HFFc6 (cell line): ENCODE data around the gene CLIC5. TPM values are rescaled to one million over a fixed set of nuclear protein-coding genes. Genes with fewer than 3 reads are reported as not detected.

Source experiments
- DNase-seq: peaks from one replicate; pipeline ENCODE4 v3.0.0-alpha.2; 2018
- H3K27ac Mint-ChIP-seq: 2 replicates; pipeline ENCODE4 v1.8.0; 2020; ENCODE audit warnings: mild to moderate bottlenecking, mixed read lengths
- H3K27me3 Mint-ChIP-seq: 2 replicates; pipeline ENCODE4 v1.8.0; 2021; ENCODE audit warnings: mild to moderate bottlenecking, moderate library complexity, mixed read lengths; ENCODE audit not compliant: insufficient read depth
- H3K36me3 Mint-ChIP-seq: 2 replicates; pipeline ENCODE4 v1.8.0; 2021; ENCODE audit warnings: low read depth, mixed read lengths
- H3K4me1 Mint-ChIP-seq: 2 replicates; pipeline ENCODE4 v1.8.0; 2020; ENCODE audit warnings: low read depth, mixed read lengths
- H3K4me3 Mint-ChIP-seq: 2 replicates; pipeline ENCODE4 v1.8.0; 2020; ENCODE audit warnings: mild to moderate bottlenecking, moderate library complexity, mixed read lengths
- H3K9me3 Mint-ChIP-seq: 2 replicates; pipeline ENCODE4 v1.8.0; 2020; ENCODE audit warnings: mild to moderate bottlenecking, mixed read lengths
- total RNA-seq, 6 experiments: library from RNA; stranded (reverse); fragmentation: NEBNext Ultra II Directional; extraction: Animal tissue kit (Norgen Biotek cat#: 25700); gene quantifications; 2 replicates in 1 of 6; 3 replicates in 5 of 6; pipeline ENCODE4 v1.2.3, GENCODE V29; 2021
- TF ChIP-seq, protein P1 (sequence below): fragments of 200-600 bp; sonication (generic); IDR thresholded peaks from 2 replicates; pipeline ENCODE4 v1.5.0; 2021; ENCODE audit warnings: antibody characterized with exemption, mild to moderate bottlenecking

CLIC5 gene
- total RNA-seq, 6 experiments from 2014 or later = not detected

DNA sequence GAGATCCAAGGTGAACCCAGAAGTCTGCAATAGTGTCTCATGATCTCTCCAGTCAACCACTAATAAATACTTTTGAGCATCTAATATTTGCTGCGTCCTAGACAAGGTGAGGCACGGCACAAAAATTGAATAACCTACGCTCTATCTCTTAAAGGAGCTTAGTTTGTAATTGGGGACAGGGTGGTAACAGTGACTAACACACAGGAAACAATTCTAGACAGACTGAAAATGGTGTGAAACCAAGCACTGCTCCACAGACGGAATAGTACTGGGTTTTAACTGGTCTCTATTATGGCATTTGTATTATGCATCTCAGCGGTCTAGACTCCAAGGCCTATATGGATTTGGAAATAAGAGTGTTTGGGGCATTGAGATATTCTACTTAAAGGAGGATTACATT lies 120.1 kb downstream of the CLIC5 start:
- Mint-ChIP-seq H3K9me3 (no peaks in the 10 kb centered on the region), H3K27me3 (peaks cover 13% of the 10 kb centered on the region), H3K4me1 (peaks cover 12% of the 10 kb centered on the region; the same call in 1 of the 2 replicates), H3K36me3 (no peaks in the 10 kb centered on the region), H3K27ac (no peak overlapping the region), H3K4me3 (no peak overlapping the region)
- DNase-seq = no peak
- TF ChIP-seq, protein P1, sequence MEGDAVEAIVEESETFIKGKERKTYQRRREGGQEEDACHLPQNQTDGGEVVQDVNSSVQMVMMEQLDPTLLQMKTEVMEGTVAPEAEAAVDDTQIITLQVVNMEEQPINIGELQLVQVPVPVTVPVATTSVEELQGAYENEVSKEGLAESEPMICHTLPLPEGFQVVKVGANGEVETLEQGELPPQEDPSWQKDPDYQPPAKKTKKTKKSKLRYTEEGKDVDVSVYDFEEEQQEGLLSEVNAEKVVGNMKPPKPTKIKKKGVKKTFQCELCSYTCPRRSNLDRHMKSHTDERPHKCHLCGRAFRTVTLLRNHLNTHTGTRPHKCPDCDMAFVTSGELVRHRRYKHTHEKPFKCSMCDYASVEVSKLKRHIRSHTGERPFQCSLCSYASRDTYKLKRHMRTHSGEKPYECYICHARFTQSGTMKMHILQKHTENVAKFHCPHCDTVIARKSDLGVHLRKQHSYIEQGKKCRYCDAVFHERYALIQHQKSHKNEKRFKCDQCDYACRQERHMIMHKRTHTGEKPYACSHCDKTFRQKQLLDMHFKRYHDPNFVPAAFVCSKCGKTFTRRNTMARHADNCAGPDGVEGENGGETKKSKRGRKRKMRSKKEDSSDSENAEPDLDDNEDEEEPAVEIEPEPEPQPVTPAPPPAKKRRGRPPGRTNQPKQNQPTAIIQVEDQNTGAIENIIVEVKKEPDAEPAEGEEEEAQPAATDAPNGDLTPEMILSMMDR = no peak

DNA sequence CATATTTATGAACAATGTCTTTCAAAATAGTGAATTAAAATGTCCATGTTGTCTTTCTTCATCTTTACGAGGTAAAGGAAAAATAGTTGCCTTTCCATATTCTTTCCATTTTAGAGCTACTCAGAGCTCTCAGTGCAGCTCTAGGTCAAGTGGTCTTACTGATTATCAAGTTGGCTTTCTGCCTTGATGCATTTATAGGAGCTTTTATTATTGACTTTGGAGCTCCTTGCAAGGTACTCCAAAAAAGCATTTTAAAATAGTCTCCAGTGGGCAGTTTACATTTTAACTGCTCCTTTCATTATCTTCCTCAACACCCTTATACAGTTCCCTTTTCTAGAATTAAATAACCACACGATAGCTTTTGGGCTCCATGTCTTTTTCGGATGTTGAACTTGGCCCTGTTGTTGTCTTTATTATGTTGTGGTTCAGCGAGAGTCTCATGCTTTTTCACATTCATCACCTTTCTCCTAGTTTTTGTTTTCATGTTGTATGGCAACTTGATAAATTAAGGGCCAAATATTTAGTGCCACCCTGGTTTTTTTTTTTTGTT lies 122.9 kb downstream of the CLIC5 start:
- peaks cover 6% of the 10 kb centered on the region for H3K27me3 Mint-ChIP-seq
- no peak overlapping the region for H3K4me3 Mint-ChIP-seq
- H3K36me3 Mint-ChIP-seq = no peaks in the 10 kb centered on the region
- DNase-seq = no peak
- peaks cover 11% of the 10 kb centered on the region; the same call in 1 of the 2 replicates for H3K4me1 Mint-ChIP-seq
- TF ChIP-seq, protein P1 = no peak
- no peaks in the 10 kb centered on the region for H3K9me3 Mint-ChIP-seq
- no peak overlapping the region for H3K27ac Mint-ChIP-seq

DNA sequence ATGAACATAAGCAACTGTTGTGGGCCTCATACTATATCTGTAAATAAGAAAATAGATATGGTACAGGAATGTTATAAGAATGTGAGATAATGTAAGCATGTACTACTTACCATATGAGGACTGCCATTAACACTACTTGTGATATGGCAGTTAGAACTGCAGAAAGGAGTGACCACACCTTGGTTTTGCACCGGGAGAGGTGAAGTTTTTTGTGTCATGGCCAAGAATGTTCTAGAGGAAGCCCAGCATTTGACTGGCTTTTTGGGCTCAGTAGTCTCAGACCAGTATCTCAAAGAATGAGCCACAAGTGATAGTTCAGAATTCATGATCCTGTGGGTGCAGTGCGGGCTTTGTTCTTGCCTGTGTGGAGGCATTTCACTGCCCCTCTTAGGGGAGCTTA lies 123.5 kb downstream of the CLIC5 start:
- Mint-ChIP-seq H3K9me3 (no peaks in the 10 kb centered on the region), H3K36me3 (no peaks in the 10 kb centered on the region), H3K4me3 (no peak overlapping the region), H3K4me1 (peaks cover 9% of the 10 kb centered on the region; the same call in 1 of the 2 replicates), H3K27ac (no peak overlapping the region), H3K27me3 (peaks cover 9% of the 10 kb centered on the region)
- DNase-seq = no peak
- TF ChIP-seq, protein P1 = no peak

DNA sequence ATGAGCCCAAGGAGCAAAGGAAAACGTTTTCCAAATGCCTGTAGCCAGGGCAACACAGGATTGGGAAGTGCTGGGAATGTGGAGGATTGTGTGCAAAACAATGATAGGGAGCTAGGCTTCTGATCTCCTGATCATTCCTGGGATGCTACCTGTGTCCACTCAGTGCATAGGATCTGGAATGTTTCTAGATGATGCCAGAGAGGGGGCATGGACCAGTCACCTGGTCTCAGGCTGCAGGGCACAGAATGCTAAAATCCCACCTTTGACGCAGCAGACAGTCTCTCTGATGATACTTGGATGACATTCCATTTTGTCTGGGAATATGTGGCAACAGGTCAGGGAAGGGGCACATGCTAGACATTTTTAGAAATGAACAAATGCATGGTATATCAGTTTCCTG lies 128.9 kb downstream of the CLIC5 start:
- Mint-ChIP-seq H3K4me1 (peaks cover 2% of the 10 kb centered on the region; the same call in 1 of the 2 replicates), H3K27me3 (peaks cover 11% of the 10 kb centered on the region)

DNA sequence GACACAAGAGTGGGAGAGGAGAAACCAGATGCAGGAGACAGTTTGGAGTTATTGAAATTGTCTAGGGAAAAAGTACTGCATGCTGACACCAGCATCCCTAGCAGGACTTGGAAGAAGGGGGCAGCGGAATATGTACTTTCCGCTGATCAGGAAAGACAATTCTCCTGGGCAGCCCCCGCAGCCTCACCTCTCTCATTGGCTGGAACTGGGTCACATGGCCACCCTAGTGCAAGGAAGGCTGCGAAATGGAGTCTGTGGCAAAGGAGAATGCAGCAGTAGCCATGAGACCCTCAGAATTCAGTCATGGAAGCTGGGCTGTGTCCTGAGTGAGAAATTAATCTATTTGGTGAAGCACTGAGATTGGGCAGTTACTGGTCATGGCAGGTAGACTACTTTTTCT lies 131.3 kb downstream of the CLIC5 start:
- Mint-ChIP-seq H3K27ac (no peak overlapping the region), H3K27me3 (peaks cover 11% of the 10 kb centered on the region)
- no peak for DNase-seq

More for the DNA sequence above, 128.9 kb downstream of the CLIC5 start:
- H3K36me3 Mint-ChIP-seq = no peaks in the 10 kb centered on the region
- TF ChIP-seq, protein P1 = no peak
- no peaks in the 10 kb centered on the region for H3K9me3 Mint-ChIP-seq
- H3K27ac Mint-ChIP-seq = no peak overlapping the region
- no peak for DNase-seq
- no peak overlapping the region for H3K4me3 Mint-ChIP-seq

More for the DNA sequence above, 131.3 kb downstream of the CLIC5 start:
- no peaks in the 10 kb centered on the region for H3K9me3 Mint-ChIP-seq
- no peak overlapping the region for H3K4me3 Mint-ChIP-seq
- TF ChIP-seq, protein P1 = no peak
- H3K4me1 Mint-ChIP-seq = peaks cover 26% of the 10 kb centered on the region
- H3K36me3 Mint-ChIP-seq = no peaks in the 10 kb centered on the region
